DND-41 (cell line): ENCODE results near the gene MGME1.

ENCODE experiments used
- ATAC-seq: fragments of 200-7000 bp; cut with Tn5 transposase; 3 replicates; pipeline ENCODE4 v1.9.1; 2021; ENCODE audit warnings: low read depth; ENCODE audit not compliant: insufficient read depth
- DNase-seq: peaks from one replicate; pipeline ENCODE4 v3.0.0-alpha.2; 2020
- H2AFZ ChIP-seq: 2 replicates; pipeline ENCODE4 v1.6.0; 2012; ENCODE audit warnings: low read depth, low read length
- H3K27ac ChIP-seq: 2 replicates; pipeline ENCODE4 v1.5.1; 2012; ENCODE audit warnings: low read length, inconsistent platforms
- H3K27me3 ChIP-seq: fragments of 200-600 bp; sonication (generic); 2 replicates; pipeline ENCODE4 v1.6.0; 2012; ENCODE audit warnings: low read length, mild to moderate bottlenecking, inconsistent platforms; ENCODE audit not compliant: insufficient read depth, poor library complexity
- H3K36me3 ChIP-seq: 2 replicates; pipeline ENCODE4 v1.5.1; 2012; ENCODE audit warnings: low read length, inconsistent platforms; ENCODE audit not compliant: insufficient read depth
- H3K4me1 ChIP-seq: 2 replicates; pipeline ENCODE4 v1.5.1; 2012; ENCODE audit warnings: mild to moderate bottlenecking, low read length; ENCODE audit not compliant: insufficient read depth
- H3K4me2 ChIP-seq: 2 replicates; pipeline ENCODE4 v1.6.0; 2012; ENCODE audit warnings: mild to moderate bottlenecking, moderate library complexity, low read length, inconsistent platforms; ENCODE audit not compliant: insufficient read depth
- H3K4me3 ChIP-seq, 2 experiments: fragments of 200-600 bp in 1 of 2; shearing (Covaris generic) in 1 of 2; 2 replicates each; pipeline ENCODE4 v1.5.1; 2012 to 2016; ENCODE audit warnings: inconsistent platforms in 2 of 2, low read length in 2 of 2, mild to moderate bottlenecking in 2 of 2, low read depth in 1 of 2, moderate library complexity in 1 of 2
- H3K79me2 ChIP-seq: 2 replicates; pipeline ENCODE4 v1.6.0; 2012; ENCODE audit warnings: low read length, inconsistent platforms; ENCODE audit not compliant: insufficient read depth
- H3K9ac ChIP-seq: 2 replicates; pipeline ENCODE4 v1.6.0; 2012; ENCODE audit warnings: low read depth, mild to moderate bottlenecking, inconsistent platforms, low read length, moderate library complexity
- H3K9me3 ChIP-seq: 2 replicates; pipeline ENCODE4 v1.5.1; 2012; ENCODE audit warnings: low read length, moderate library complexity, mild to moderate bottlenecking, inconsistent platforms; ENCODE audit not compliant: insufficient read depth, severe bottlenecking
- H4K20me1 ChIP-seq: 2 replicates; pipeline ENCODE4 v1.6.0; 2012; ENCODE audit warnings: low read length; ENCODE audit not compliant: insufficient read depth
- EZH2 ChIP-seq: IDR thresholded peaks from 3 replicates; pipeline ENCODE4 v1.6.1; 2012; ENCODE audit warnings: borderline replicate concordance, low read depth, mild to moderate bottlenecking, moderate library complexity, low read length, inconsistent platforms; ENCODE audit not compliant: severe bottlenecking
- TF ChIP-seq, protein P1 (sequence below): IDR thresholded peaks from 2 replicates; pipeline ENCODE4 v1.5.1; 2012; ENCODE audit warnings: borderline replicate concordance, low read length, moderate library complexity, mild to moderate bottlenecking; ENCODE audit not compliant: poor library complexity, severe bottlenecking; ENCODE audit errors: extremely low read depth

MGME1 gene

DNA sequence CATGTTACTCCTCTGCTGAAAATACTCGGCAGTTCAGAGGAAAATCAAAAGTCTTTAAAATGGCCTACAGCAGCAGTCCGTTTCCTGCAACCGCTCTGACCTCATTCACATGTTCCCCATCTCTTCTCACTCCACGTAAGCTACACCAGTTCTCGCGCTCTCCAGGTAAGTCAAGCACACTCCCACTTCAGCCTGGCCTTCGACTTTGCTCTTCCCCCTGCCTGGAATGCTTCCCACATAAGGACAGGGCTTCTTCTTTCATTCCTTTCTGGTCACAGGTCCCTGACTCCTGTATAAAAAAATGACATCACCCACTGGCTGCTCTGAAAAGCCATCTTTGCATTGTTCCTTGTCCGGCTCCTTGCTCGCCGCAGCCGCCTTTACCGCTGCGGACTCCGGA, 42.7 kb downstream of the MGME1 start:
- H3K4me2 ChIP-seq = no peak overlapping the region
- no peak overlapping the region for H3K27ac ChIP-seq
- H3K36me3 ChIP-seq = no peaks in the 10 kb centered on the region
- no peaks in the 10 kb centered on the region for H3K79me2 ChIP-seq
- no peaks in the 10 kb centered on the region for H3K4me1 ChIP-seq
- ATAC-seq = no peak
- no peak for TF ChIP-seq EZH2
- TF ChIP-seq, protein P1, sequence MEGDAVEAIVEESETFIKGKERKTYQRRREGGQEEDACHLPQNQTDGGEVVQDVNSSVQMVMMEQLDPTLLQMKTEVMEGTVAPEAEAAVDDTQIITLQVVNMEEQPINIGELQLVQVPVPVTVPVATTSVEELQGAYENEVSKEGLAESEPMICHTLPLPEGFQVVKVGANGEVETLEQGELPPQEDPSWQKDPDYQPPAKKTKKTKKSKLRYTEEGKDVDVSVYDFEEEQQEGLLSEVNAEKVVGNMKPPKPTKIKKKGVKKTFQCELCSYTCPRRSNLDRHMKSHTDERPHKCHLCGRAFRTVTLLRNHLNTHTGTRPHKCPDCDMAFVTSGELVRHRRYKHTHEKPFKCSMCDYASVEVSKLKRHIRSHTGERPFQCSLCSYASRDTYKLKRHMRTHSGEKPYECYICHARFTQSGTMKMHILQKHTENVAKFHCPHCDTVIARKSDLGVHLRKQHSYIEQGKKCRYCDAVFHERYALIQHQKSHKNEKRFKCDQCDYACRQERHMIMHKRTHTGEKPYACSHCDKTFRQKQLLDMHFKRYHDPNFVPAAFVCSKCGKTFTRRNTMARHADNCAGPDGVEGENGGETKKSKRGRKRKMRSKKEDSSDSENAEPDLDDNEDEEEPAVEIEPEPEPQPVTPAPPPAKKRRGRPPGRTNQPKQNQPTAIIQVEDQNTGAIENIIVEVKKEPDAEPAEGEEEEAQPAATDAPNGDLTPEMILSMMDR = no peak
- H3K9me3 ChIP-seq = no peaks in the 10 kb centered on the region
- DNase-seq = no peak
- no peaks in the 10 kb centered on the region; the same call in 1 of the 2 replicates for H4K20me1 ChIP-seq
- no peaks in the 10 kb centered on the region for H3K27me3 ChIP-seq
- no peak overlapping the region for H3K9ac ChIP-seq
- no peak overlapping the region for H2AFZ ChIP-seq
- no peak overlapping the region for H3K4me3 ChIP-seq

DNA sequence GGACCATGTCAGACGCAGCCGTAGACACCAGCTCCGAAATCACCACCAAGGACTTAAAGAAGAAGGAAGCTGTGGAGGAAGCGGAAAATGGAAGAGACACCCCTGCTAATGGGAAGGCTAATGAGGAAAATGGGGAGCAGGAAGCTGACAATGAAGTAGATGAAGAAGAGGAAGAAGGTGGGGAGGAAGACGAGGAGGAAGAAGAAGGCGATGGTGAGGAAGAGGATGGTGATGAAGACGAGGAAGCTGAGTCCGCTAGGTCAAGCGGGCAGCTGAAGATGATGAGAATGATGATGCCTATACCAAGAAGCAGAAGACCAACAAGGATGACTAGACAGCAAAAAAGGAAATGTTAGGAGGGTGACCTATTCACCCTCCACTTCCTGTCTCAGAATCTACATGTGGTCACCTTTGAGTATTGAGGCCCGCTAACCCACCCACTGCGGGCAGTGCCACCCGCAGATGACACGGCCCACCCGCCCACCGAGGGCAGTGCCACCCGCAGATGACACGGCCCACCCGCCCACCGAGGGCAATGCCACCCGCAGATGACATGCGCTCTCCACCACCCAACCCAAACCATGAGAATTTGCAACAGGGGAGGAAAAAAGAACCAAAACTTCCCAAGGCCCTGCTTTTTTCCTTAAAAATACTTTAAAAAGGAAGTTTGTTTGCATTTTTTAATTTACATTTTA, 43.3 kb downstream of the MGME1 start:
- DNase-seq = no peak
- Histone ChIP-seq H3K36me3 (no peaks in the 10 kb centered on the region), H3K4me2 (no peak overlapping the region), H4K20me1 (no peaks in the 10 kb centered on the region; the same call in 1 of the 2 replicates), H3K4me1 (no peaks in the 10 kb centered on the region), H3K9ac (no peak overlapping the region), H3K27ac (no peak overlapping the region), H3K9me3 (no peaks in the 10 kb centered on the region), H3K4me3 (no peak overlapping the region), H3K27me3 (no peaks in the 10 kb centered on the region), H2AFZ (no peak overlapping the region), H3K79me2 (no peaks in the 10 kb centered on the region)
- TF ChIP-seq, protein P1 = no peak
- no peak for TF ChIP-seq EZH2
- ATAC-seq = no peak

DNA sequence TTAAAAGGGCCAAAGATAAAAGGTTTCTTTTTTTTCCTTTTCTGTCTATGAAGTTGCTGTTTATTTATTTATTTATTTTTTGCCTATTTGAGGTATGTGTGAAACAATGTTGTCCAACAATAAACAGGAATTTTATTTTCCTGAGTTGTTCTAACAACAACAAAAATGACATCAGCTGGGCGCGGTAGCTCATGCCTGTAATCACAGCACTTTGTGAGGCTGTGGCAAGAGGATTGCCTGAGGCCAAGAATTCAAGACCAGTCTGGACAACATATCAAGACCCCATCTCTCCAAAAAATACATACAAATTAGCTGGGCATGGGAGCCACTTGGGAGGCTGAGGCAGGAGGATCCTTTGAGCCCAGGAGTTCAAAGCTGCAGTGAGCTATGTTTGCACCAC, 44.1 kb downstream of the MGME1 start:
- H3K9ac ChIP-seq = no peak overlapping the region
- no peaks in the 10 kb centered on the region for H3K9me3 ChIP-seq
- ATAC-seq = no peak

More for the DNA sequence above, 44.1 kb downstream of the MGME1 start:
- no peak for DNase-seq
- TF ChIP-seq, protein P1 = no peak
- TF ChIP-seq EZH2 = no peak
- Histone ChIP-seq H3K27ac (no peak overlapping the region), H3K36me3 (no peaks in the 10 kb centered on the region), H3K27me3 (no peaks in the 10 kb centered on the region), H3K79me2 (no peaks in the 10 kb centered on the region), H2AFZ (no peak overlapping the region), H3K4me3 (no peak overlapping the region), H3K4me2 (no peak overlapping the region), H4K20me1 (no peaks in the 10 kb centered on the region), H3K4me1 (no peaks in the 10 kb centered on the region)
